ENCODE results near the gene ALK. TPM values are rescaled to one million over a fixed set of nuclear protein-coding genes. Genes with fewer than 3 reads are reported as not detected.

Gene ALK
- total and polyA plus RNA-seq, 2 experiments from 2014 or later = 0.35 TPM; not detected in 1

- Histone ChIP-seq H3K27ac (ENCODE audit: low read depth) (no peak overlapping the region), H3K9me2 (ENCODE audit: insufficient read depth) (no peaks in the 10 kb centered on the region), H3F3A (replicated peaks; ENCODE audit: low read depth) (no peaks in the 10 kb centered on the region), H3K27me3 (ENCODE audit: insufficient read depth) (no peaks in the 10 kb centered on the region), H2AFZ (peak overlapping the region; percentile 38; the same call in 1 of the 2 replicates), H3K4me3 (no peak overlapping the region), H3K4me1 (ENCODE audit: insufficient read depth) (peaks cover 4% of the 10 kb centered on the region; the same call in 1 of the 2 replicates), H3K79me2 (replicated peaks; ENCODE audit: insufficient read depth) (no peaks in the 10 kb centered on the region), H3K4me2 (no peak overlapping the region), H4K20me1 (replicated peaks; ENCODE audit: insufficient read depth) (no peaks in the 10 kb centered on the region), H3K36me3 (ENCODE audit: insufficient read depth) (no peaks in the 10 kb centered on the region)
- Mint-ChIP-seq H3K27ac (no peak overlapping the region), H3K9me3 (no peaks in the 10 kb centered on the region), H3K36me3 (ENCODE audit: low read depth) (no peaks in the 10 kb centered on the region), H3K4me3 (no peak overlapping the region), H3K27me3 (ENCODE audit: insufficient read depth, low read depth, poor library complexity) (no peaks in the 10 kb centered on the region), H3K4me1 (peaks cover 21% of the 10 kb centered on the region)
- DNase-seq (ENCODE audit: low spot score) (no peak), ATAC-seq (no peak)
- no peak for TF ChIP-seq ZNF331 (CRISPR knock-in tag; IDR thresholded peaks at IDR 0.05; ENCODE audit: low read depth)
- TF ChIP-seq STAT1 (IDR thresholded peaks at IDR 0.05; ENCODE audit: unreplicated experiment) = no peak
- no peak for TF ChIP-seq ZNF462 (CRISPR knock-in tag; IDR thresholded peaks at IDR 0.05)
- TF ChIP-seq EZH2 (IDR thresholded peaks at IDR 0.05; ENCODE audit: low read depth, unreplicated experiment) = no peak
- TF ChIP-seq NANOG (IDR thresholded peaks at IDR 0.05; ENCODE audit: borderline replicate concordance) = no peak
- TF ChIP-seq ETS1 (IDR thresholded peaks at IDR 0.05) = no peak
- TF ChIP-seq ZNF114 (CRISPR knock-in tag; IDR thresholded peaks at IDR 0.05) = no peak
- TF ChIP-seq POLR2AphosphoS5 (IDR thresholded peaks at IDR 0.05; ENCODE audit: low read depth) = no peak
- no peak for TF ChIP-seq CREB1 (CRISPR knock-in tag; IDR thresholded peaks at IDR 0.05; ENCODE audit: low read depth)
- no peak for TF ChIP-seq REST (IDR thresholded peaks at IDR 0.05; ENCODE audit: unreplicated experiment)
Measured at GRCh38 chr2:29336341-29337241, 584.8 kb downstream of the ALK start.
